ENCODE data around the gene LONP2.

LONP2 gene

GRCh38 chr16:48244080-48244862 lies at the start of gene LONP2:
TSS of gene LONP2 (plus strand) at chr16:48244300. CDS start at chr16:48244389, 89 bp downstream.
- Histone ChIP-seq H3K9me3 (ENCODE audit: insufficient read depth, low read length) (no peaks in the 10 kb centered on the region), H3K4me3 (ENCODE audit: low read length) (peak within 1 kb of the TSS; percentile 91), H3K79me2 (ENCODE audit: low read length) (peaks cover 48% of the 10 kb centered on the region), H2AFZ (ENCODE audit: low read depth, low read length) (peak within 1 kb of the TSS; percentile 89), H3K27ac (ENCODE audit: low read length) (peak within 1 kb of the TSS; percentile 56), H3K27me3 (ENCODE audit: low read depth, low read length) (no peaks in the 10 kb centered on the region), H3K4me2 (ENCODE audit: low read length) (peak within 1 kb of the TSS; percentile 99), H3K4me1 (ENCODE audit: low read length) (peaks cover 13% of the 10 kb centered on the region), H3K36me3 (replicated peaks; ENCODE audit: low read depth, low read length) (no peaks in the 10 kb centered on the region), H3K9ac (ENCODE audit: low read length) (peak within 1 kb of the TSS; percentile 81), H4K20me1 (ENCODE audit: insufficient read depth, low read length) (peaks cover 23% of the 10 kb centered on the region)
- TF ChIP-seq EZH2phosphoT487 (IDR thresholded peaks at IDR 0.05; ENCODE audit: low read depth) = no peak

DNA sequence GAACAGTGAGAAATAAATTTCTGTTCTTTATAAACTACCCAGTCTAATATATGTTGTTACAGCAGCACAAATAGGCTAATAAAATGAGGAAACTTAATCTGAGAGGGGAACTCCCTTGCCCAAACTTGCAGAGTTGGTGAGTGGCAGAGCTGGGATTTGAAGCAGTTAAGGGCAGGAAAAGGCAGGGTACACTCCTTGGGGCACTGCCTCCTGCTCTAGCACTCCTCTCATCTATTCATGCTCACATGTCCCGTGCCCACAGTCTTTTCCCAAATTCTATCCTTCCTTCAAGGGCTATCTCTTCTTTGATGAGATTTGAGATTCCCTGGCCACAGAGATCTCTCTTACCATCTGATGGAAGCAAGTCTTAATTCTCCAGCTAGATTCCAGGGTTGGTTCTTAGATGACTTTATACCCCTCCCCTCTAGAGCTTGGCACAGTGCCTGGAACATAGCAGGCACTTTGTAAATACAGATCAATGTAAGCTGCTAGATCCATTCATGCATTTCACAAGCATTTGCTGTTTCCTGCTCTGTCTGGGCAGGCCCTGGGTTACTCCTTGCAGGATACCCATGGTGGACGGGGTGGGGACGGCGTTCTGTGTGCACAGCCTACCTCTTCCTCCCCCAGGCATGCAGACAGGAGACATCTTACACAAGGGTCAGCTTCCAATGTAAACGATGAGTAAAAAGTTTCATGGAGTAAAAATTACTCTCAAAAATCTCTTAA lies 49.1 kb upstream of the LONP2 start:
- H3K27me3 ChIP-seq (ENCODE audit: low read depth, low read length) = peaks cover 60% of the 10 kb centered on the region
- no peaks in the 10 kb centered on the region for H3K9me3 ChIP-seq (ENCODE audit: insufficient read depth, low read length)
- no peaks in the 10 kb centered on the region for H3K36me3 ChIP-seq (replicated peaks; ENCODE audit: low read depth, low read length)
- no peak overlapping the region for H3K4me2 ChIP-seq (ENCODE audit: low read length)
- H3K4me3 ChIP-seq (ENCODE audit: low read length) = no peak overlapping the region
- no peak overlapping the region for H3K9ac ChIP-seq (ENCODE audit: low read length)
- peaks cover 8% of the 10 kb centered on the region; the same call in 1 of the 2 replicates for H4K20me1 ChIP-seq (ENCODE audit: insufficient read depth, low read length)
- H2AFZ ChIP-seq (ENCODE audit: low read depth, low read length) = no peak overlapping the region
- TF ChIP-seq, protein P1, sequence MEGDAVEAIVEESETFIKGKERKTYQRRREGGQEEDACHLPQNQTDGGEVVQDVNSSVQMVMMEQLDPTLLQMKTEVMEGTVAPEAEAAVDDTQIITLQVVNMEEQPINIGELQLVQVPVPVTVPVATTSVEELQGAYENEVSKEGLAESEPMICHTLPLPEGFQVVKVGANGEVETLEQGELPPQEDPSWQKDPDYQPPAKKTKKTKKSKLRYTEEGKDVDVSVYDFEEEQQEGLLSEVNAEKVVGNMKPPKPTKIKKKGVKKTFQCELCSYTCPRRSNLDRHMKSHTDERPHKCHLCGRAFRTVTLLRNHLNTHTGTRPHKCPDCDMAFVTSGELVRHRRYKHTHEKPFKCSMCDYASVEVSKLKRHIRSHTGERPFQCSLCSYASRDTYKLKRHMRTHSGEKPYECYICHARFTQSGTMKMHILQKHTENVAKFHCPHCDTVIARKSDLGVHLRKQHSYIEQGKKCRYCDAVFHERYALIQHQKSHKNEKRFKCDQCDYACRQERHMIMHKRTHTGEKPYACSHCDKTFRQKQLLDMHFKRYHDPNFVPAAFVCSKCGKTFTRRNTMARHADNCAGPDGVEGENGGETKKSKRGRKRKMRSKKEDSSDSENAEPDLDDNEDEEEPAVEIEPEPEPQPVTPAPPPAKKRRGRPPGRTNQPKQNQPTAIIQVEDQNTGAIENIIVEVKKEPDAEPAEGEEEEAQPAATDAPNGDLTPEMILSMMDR (IDR thresholded peaks at IDR 0.05; ENCODE audit: low read depth, low read length) = no peak
- TF ChIP-seq EZH2phosphoT487 (IDR thresholded peaks at IDR 0.05; ENCODE audit: low read depth) = no peak
- no peaks in the 10 kb centered on the region for H3K4me1 ChIP-seq (ENCODE audit: low read length)
- H3K27ac ChIP-seq (ENCODE audit: low read length) = no peak overlapping the region
- no peaks in the 10 kb centered on the region for H3K79me2 ChIP-seq (ENCODE audit: low read length)

DNA sequence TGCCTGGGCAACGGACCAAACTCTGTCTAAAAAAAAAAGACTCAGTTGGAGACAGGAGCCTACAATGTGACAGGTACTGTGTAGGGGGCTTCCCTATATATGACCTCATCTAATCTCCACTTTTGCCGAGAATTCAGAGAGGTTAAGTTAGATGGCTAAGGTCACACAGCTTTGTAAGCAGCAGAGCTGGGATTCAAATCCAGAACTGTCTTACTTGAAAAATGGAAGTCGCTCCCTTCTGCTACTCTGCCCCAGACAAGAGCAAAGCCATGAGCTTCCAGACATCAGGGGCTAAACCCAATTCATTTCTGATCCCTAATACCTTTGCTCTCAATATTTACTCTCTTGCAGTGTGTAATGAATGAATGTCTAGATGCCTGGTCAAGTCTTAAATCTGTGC lies 46.8 kb upstream of the LONP2 start:
- no peak overlapping the region for H2AFZ ChIP-seq (ENCODE audit: low read depth, low read length)
- H3K79me2 ChIP-seq (ENCODE audit: low read length) = no peaks in the 10 kb centered on the region
- no peak for TF ChIP-seq EZH2phosphoT487 (IDR thresholded peaks at IDR 0.05; ENCODE audit: low read depth)
- TF ChIP-seq, protein P1 (IDR thresholded peaks at IDR 0.05; ENCODE audit: low read depth, low read length) = no peak
- H4K20me1 ChIP-seq (ENCODE audit: insufficient read depth, low read length) = no peaks in the 10 kb centered on the region
- H3K36me3 ChIP-seq (replicated peaks; ENCODE audit: low read depth, low read length) = no peaks in the 10 kb centered on the region
- no peak overlapping the region for H3K27ac ChIP-seq (ENCODE audit: low read length)
- no peak overlapping the region for H3K9ac ChIP-seq (ENCODE audit: low read length)
- H3K4me2 ChIP-seq (ENCODE audit: low read length) = no peak overlapping the region
- H3K4me3 ChIP-seq (ENCODE audit: low read length) = no peak overlapping the region
- peaks cover 13% of the 10 kb centered on the region for H3K4me1 ChIP-seq (ENCODE audit: low read length)
- H3K9me3 ChIP-seq (ENCODE audit: insufficient read depth, low read length) = no peaks in the 10 kb centered on the region
- H3K27me3 ChIP-seq (ENCODE audit: low read depth, low read length) = peaks cover 45% of the 10 kb centered on the region

- Histone ChIP-seq H3K4me1 (ENCODE audit: low read length) (peaks cover 13% of the 10 kb centered on the region), H3K79me2 (ENCODE audit: low read length) (no peaks in the 10 kb centered on the region), H3K36me3 (replicated peaks; ENCODE audit: low read depth, low read length) (no peaks in the 10 kb centered on the region), H3K27ac (ENCODE audit: low read length) (no peak overlapping the region), H3K4me3 (ENCODE audit: low read length) (no peak overlapping the region), H3K4me2 (ENCODE audit: low read length) (peak overlapping the region; percentile 50), H2AFZ (ENCODE audit: low read depth, low read length) (no peak overlapping the region), H3K9me3 (ENCODE audit: insufficient read depth, low read length) (no peaks in the 10 kb centered on the region), H3K27me3 (ENCODE audit: low read depth, low read length) (peaks cover 18% of the 10 kb centered on the region), H3K9ac (ENCODE audit: low read length) (no peak overlapping the region), H4K20me1 (ENCODE audit: insufficient read depth, low read length) (no peaks in the 10 kb centered on the region)
- no peak for TF ChIP-seq EZH2phosphoT487 (IDR thresholded peaks at IDR 0.05; ENCODE audit: low read depth)
- TF ChIP-seq, protein P1 (IDR thresholded peaks at IDR 0.05; ENCODE audit: low read depth, low read length) = no peak
Observed at GRCh38 chr16:48201515-48202201, 42.4 kb upstream of the LONP2 start.

Data from OCI-LY3 (cell line).